Tibial nerve (tissue), 4 donors: Measurements from ENCODE around the gene CCDC50. TPM values are rescaled to one million over a fixed set of nuclear protein-coding genes. Genes with fewer than 3 reads are reported as not detected.

Source experiments
- DNase-seq, 2 donors: peaks; one replicate each; pipeline ENCODE4 v3.0.0-alpha.2; 2019; ENCODE audit warnings: low spot score in 2 of 2
- H3K27ac ChIP-seq, 4 donors: fragments of 200-600 bp; sonication (generic) in 3 of 4; one replicate each; pipeline ENCODE4 v1.5.1; 2017 to 2019; ENCODE audit warnings: mild to moderate bottlenecking in 1 of 4
- H3K27me3 ChIP-seq, 2 donors: fragments of 200-600 bp; sonication (generic) in 1 of 2; one replicate each; pipeline versions ENCODE4 v1.5.1 to v1.6.0; 2017 to 2019
- H3K36me3 ChIP-seq, 3 donors: fragments of 200-600 bp; sonication (generic); one replicate each; pipeline ENCODE4 v1.5.1; 2018 to 2019
- H3K4me1 ChIP-seq, 4 donors: fragments of 200-600 bp; sonication (generic) in 3 of 4; one replicate each; pipeline ENCODE4 v1.5.1; 2017 to 2019
- H3K4me3 ChIP-seq, 4 donors: fragments of 200-600 bp; sonication (generic) in 3 of 4; one replicate each; pipeline ENCODE4 v1.5.1; 2017 to 2019; ENCODE audit warnings: mild to moderate bottlenecking in 1 of 4, moderate library complexity in 1 of 4
- H3K9me3 ChIP-seq, 4 donors: fragments of 200-600 bp; sonication (generic) in 3 of 4; one replicate each; pipeline ENCODE4 v1.5.1; 2017 to 2019
- EP300 ChIP-seq, 2 donors: sonication (generic); formaldehyde crosslinking; IDR thresholded peaks; one replicate each; pipeline ENCODE4 v1.6.1; 2017; ENCODE audit warnings: antibody characterized with exemption in 2 of 2, mild to moderate bottlenecking in 1 of 2
- POLR2A ChIP-seq, 2 donors: fragments of 450-650 bp; IDR thresholded peaks; one replicate each; pipeline ENCODE4 v1.6.1; 2017; ENCODE audit warnings: antibody characterized with exemption in 2 of 2, mild to moderate bottlenecking in 2 of 2, moderate library complexity in 2 of 2
- WGBS, 2 donors: methylation state at CpG; one replicate each; pipeline ENCODE4 v1.1.5; 2018; 5-methylcytosine and 5-hydroxymethylcytosine counted together
- total RNA-seq, 4 donors: library from RNA; depleted of rRNA; stranded (reverse); fragments of >200 nt; gene quantifications; one replicate each; pipeline ENCODE4 v1.1.0, GENCODE V29; 2016
- TF ChIP-seq, protein P1 (sequence below), 5 experiments: fragments of 200-600 bp in 3 of 5; fragments of 450-650 bp in 2 of 5; sonication (generic) in 3 of 5; IDR thresholded peaks; one replicate each; pipeline ENCODE4 v1.5.1; 2016 to 2019; ENCODE audit warnings: antibody characterized with exemption in 5 of 5, mild to moderate bottlenecking in 3 of 5, moderate library complexity in 2 of 5

Gene CCDC50
- total RNA-seq, 4 donors from 2014 or later, result 83.5 to 99.6 (median 94.2) TPM

DNA sequence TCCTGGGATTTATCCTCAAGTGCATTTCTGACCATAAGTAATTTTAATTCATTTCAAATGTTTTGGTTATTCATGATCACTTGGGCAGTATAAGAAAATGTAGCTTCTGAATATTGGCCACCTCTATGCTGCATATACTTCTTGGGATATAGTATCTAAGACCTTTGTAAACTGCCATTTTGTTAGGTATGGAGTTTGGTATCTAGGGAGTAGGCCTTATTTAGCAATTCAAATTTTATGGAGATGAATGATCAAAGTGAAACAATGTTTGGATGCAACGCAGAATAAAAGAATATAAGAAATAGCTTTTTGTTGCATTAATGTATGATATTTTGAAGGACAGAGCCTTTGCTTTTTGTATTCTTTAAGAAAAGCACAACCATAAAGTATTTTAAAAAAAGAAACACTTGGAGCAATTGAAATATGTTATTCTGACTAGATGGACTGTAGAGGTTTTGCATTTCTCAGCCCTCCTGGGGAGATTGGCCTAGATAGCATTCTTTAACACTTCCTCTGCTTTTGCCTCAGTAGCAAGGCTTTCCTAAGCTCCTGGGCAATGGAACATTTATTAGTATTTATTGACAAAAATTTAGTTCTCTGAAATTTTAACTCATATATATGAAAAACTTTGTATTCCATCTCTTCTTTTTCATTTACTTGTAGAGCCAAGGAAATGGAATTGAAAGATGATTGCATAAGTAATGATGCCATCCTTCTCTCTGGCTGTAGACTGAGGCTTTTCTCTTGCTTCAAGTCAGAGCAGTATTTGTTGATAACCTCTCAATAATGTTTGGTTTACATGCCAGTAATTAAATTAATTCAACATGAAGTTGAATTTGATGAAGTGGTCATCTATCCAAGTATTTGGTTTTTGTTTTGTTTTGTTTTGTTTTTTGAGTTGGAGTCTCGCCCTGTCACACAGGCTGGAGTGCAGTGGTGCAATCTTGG lies 62.9 kb downstream of the CCDC50 start:
- WGBS, 2 donors, result 79 to 83% methylated on average over 2 of the region's 2 CpGs
- TF ChIP-seq EP300 (IDR thresholded peaks at IDR 0.05), result no peak
- TF ChIP-seq, protein P1, sequence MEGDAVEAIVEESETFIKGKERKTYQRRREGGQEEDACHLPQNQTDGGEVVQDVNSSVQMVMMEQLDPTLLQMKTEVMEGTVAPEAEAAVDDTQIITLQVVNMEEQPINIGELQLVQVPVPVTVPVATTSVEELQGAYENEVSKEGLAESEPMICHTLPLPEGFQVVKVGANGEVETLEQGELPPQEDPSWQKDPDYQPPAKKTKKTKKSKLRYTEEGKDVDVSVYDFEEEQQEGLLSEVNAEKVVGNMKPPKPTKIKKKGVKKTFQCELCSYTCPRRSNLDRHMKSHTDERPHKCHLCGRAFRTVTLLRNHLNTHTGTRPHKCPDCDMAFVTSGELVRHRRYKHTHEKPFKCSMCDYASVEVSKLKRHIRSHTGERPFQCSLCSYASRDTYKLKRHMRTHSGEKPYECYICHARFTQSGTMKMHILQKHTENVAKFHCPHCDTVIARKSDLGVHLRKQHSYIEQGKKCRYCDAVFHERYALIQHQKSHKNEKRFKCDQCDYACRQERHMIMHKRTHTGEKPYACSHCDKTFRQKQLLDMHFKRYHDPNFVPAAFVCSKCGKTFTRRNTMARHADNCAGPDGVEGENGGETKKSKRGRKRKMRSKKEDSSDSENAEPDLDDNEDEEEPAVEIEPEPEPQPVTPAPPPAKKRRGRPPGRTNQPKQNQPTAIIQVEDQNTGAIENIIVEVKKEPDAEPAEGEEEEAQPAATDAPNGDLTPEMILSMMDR (IDR thresholded peaks at IDR 0.05), result no peak
- no peak for TF ChIP-seq POLR2A (IDR thresholded peaks at IDR 0.05)

DNA sequence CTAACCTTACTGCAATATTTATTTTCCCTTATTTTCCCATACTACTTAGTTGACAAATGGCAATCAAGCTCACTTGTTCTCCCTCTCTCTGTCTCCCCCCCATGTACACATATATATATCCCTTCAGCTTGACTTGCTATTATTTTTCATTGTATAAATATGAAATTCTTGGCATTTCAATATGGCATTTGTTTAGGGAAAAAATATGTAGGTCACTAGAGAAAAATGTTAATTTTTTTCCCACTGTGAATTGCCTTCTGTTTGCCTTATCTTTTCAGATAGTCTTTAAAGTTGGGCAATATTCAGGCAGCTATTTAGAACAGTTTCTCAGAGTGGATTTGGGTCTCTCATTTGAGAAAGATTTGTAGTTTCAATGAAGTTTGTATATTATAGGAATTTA lies 64.0 kb downstream of the CCDC50 start:
- no peak for DNase-seq
- Histone ChIP-seq H3K4me3 (no peak overlapping the region), H3K4me1 (peaks cover 0 to 5% (median 0%) of the 10 kb centered on the region in 4 donors), H3K36me3 (peaks cover 0 to 28% (median 4%) of the 10 kb centered on the region in 3 donors), H3K27ac (no peak overlapping the region), H3K9me3 (no peaks in the 10 kb centered on the region), H3K27me3 (no peaks in the 10 kb centered on the region)
- TF ChIP-seq POLR2A (IDR thresholded peaks at IDR 0.05) (no peak), EP300 (IDR thresholded peaks at IDR 0.05) (no peak)
- TF ChIP-seq, protein P1 (IDR thresholded peaks at IDR 0.05), result no peak

More for the DNA sequence above, 62.9 kb downstream of the CCDC50 start:
- H3K27ac ChIP-seq, result no peak overlapping the region
- no peak for DNase-seq
- H3K4me3 ChIP-seq, result no peak overlapping the region
- H3K36me3 ChIP-seq, result peaks cover 0 to 21% (median 4%) of the 10 kb centered on the region in 3 donors
- H3K9me3 ChIP-seq, result no peaks in the 10 kb centered on the region
- no peaks in the 10 kb centered on the region for H3K27me3 ChIP-seq
- peaks cover 0 to 5% (median 0%) of the 10 kb centered on the region in 4 donors for H3K4me1 ChIP-seq

DNA sequence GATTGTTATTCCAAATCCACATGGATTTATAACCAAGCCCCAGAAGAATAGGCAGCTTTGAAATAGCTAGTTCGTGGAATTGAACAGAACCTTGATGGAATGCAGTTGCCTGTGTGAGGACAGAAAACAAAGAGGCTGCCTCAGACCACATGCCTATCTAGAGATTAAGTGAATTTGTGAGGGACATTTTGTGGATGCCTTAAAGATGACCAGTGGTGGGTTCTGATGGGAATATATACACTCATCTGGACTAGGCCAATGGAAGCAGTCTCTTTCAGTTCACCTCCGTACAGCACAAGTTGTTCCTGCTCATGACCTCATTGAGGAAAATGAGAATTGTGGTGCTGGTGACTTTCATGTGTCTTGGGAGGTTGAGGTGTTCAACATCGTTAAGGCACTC lies 68.6 kb downstream of the CCDC50 start:
- TF ChIP-seq, protein P1 (IDR thresholded peaks at IDR 0.05), result no peak
- TF ChIP-seq POLR2A (IDR thresholded peaks at IDR 0.05) (no peak), EP300 (IDR thresholded peaks at IDR 0.05) (no peak)
- H3K27me3 ChIP-seq, result no peaks in the 10 kb centered on the region
- H3K27ac ChIP-seq, result no peak overlapping the region
- no peaks in the 10 kb centered on the region for H3K9me3 ChIP-seq
- no peak for DNase-seq
- WGBS, 2 donors, result 69 to 78% methylated on average over 3 of the region's 3 CpGs
- H3K4me1 ChIP-seq, result peaks cover 0 to 5% (median 0%) of the 10 kb centered on the region in 4 donors
- H3K4me3 ChIP-seq, result no peak overlapping the region
- peaks cover 0 to 25% (median 0%) of the 10 kb centered on the region in 3 donors for H3K36me3 ChIP-seq

DNA sequence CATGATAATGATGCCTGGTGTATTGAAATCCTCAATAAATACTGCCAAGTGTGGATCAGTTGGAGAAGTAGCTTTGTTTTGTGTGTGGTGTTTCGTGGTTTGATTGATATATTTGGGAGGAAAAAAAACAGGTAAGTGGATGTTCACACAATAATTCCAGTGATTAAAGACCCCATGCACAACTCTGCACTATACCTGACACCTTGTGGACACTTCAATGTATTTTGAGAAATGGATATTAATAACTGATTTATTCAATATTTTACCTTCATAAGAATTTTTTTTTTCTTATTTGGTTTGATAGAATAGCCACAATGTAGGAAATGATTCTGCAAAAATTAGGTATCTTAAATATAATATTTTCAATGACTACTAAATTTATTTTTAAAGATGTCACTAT lies 69.4 kb downstream of the CCDC50 start:
- TF ChIP-seq EP300 (IDR thresholded peaks at IDR 0.05) (no peak), POLR2A (IDR thresholded peaks at IDR 0.05) (no peak)
- TF ChIP-seq, protein P1 (IDR thresholded peaks at IDR 0.05), result no peak
- no peak for DNase-seq
- no peaks in the 10 kb centered on the region for H3K4me1 ChIP-seq
- H3K27me3 ChIP-seq, result no peaks in the 10 kb centered on the region
- no peak overlapping the region for H3K27ac ChIP-seq
- peaks cover 0 to 22% (median 0%) of the 10 kb centered on the region in 3 donors for H3K36me3 ChIP-seq
- 90 to 96% methylated on average over 1 of the region's 1 CpG for WGBS, 2 donors
- no peaks in the 10 kb centered on the region for H3K9me3 ChIP-seq
- H3K4me3 ChIP-seq, result no peak overlapping the region

DNA sequence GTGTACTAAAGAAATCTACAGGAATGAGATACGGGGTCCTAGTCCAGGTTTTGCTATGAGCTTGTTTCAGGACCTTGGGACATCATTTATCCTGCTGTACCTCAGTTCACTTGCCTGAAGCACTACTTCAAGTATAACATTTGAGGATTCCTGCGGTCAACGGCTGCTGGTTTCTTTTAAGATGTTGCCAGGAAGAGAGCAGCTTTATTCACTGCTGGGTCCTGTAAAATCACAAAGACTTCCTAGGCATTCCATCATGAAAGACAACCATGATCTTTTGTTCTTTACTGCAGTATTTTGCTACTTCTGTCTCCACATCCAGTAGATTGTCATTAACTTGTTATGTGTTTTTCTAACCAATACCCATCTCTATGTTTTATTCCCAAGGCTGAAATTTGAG lies 70.7 kb downstream of the CCDC50 start:
- no peaks in the 10 kb centered on the region for H3K4me1 ChIP-seq
- 79 to 90% methylated on average over 3 of the region's 3 CpGs for WGBS, 2 donors
- no peak for DNase-seq
- H3K4me3 ChIP-seq, result no peak overlapping the region
- H3K27me3 ChIP-seq, result no peaks in the 10 kb centered on the region
- peaks cover 0 to 22% (median 0%) of the 10 kb centered on the region in 3 donors for H3K36me3 ChIP-seq
- no peaks in the 10 kb centered on the region for H3K9me3 ChIP-seq
- no peak for TF ChIP-seq EP300 (IDR thresholded peaks at IDR 0.05)
- TF ChIP-seq, protein P1 (IDR thresholded peaks at IDR 0.05), result no peak
- TF ChIP-seq POLR2A (IDR thresholded peaks at IDR 0.05), result no peak
- no peak overlapping the region for H3K27ac ChIP-seq
